BJ (cell line): Measurements from ENCODE around the gene KRTAP12-1. TPM values are rescaled to one million over a fixed set of nuclear protein-coding genes. Genes with fewer than 3 reads are reported as not detected.
"Not testable (repeated sequence)": the region's sequence is repeated elsewhere in the genome, so short reads cannot be mapped to it uniquely, and the experiment has no call there.

Source experiments
- CTCF ChIA-PET: fragments of 350-600 bp; formaldehyde crosslinking; extraction: SDS; loops from one replicate; lab custom pipeline; 2021; ENCODE audit warnings: antibody characterized with exemption, inconsistent platforms; lab: Yijun Ruan, JAX
- POLR2A ChIA-PET: fragments of 300-600 bp; sonication (Branson Sonifier 250); formaldehyde crosslinking; extraction: SDS; loops from one replicate; lab custom pipeline; 2021; ENCODE audit warnings: antibody characterized with exemption; lab: Charles Lee
- DNase-seq: peaks from one replicate; pipeline ENCODE4 v3.0.0-alpha.2; 2011; ENCODE audit warnings: low read depth
- H3K27me3 ChIP-seq: 2 replicates; pipeline ENCODE4 v1.6.0; 2011; ENCODE audit warnings: low read length; ENCODE audit not compliant: control insufficient read depth, insufficient read depth
- H3K36me3 ChIP-seq: 2 replicates; pipeline ENCODE4 v1.5.1; 2011; ENCODE audit warnings: low read length; ENCODE audit not compliant: control insufficient read depth, insufficient read depth
- H3K4me3 ChIP-seq: 2 replicates; pipeline ENCODE4 v1.5.1; 2011; ENCODE audit warnings: low read depth, mild to moderate bottlenecking, control low read depth, low read length
- polyA plus RNA-seq: library from polyadenylated mRNA; depleted of rRNA; stranded (reverse); fragments of >200 nt; gene quantifications from 2 replicates; pipeline ENCODE4 v1.2.3, GENCODE V29; 2011
- TF ChIP-seq, protein P1 (sequence below): IDR thresholded peaks from 2 replicates; pipeline ENCODE4 v1.5.1; 2011; ENCODE audit warnings: low read depth, mild to moderate bottlenecking, control low read depth, inconsistent platforms, low read length, moderate library complexity; ENCODE audit not compliant: insufficient read depth

Gene KRTAP12-1
- polyA plus RNA-seq, 1 experiment: not detected

DNA sequence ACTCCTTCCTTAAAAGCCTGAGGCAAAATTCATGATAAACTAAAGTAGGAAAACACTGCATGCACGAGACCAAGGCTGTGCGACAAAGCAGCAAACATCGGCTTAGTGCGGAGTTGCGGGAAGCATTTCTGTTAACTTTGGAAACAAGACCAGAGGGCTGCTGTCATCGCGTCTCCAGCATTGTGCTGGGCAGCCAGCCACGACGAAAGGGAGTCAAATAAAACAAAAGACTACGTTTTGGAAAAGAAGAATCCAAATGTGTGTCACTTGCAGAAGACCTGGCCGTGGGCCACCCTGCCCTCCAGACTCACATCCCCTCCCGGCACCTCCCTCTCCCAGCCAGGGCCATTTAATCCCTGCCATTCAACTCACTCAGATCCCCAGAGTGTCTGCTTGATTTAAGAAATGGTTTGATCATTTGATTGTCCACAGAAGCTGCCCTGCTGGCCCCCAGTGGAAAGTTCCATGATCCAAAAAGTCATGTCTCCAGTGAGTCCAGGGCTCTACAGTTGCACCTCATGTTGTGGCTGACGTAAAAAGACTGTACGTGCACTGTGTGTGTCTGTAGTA lies 38.1 kb downstream of the KRTAP12-1 start:
- TF ChIP-seq, protein P1, sequence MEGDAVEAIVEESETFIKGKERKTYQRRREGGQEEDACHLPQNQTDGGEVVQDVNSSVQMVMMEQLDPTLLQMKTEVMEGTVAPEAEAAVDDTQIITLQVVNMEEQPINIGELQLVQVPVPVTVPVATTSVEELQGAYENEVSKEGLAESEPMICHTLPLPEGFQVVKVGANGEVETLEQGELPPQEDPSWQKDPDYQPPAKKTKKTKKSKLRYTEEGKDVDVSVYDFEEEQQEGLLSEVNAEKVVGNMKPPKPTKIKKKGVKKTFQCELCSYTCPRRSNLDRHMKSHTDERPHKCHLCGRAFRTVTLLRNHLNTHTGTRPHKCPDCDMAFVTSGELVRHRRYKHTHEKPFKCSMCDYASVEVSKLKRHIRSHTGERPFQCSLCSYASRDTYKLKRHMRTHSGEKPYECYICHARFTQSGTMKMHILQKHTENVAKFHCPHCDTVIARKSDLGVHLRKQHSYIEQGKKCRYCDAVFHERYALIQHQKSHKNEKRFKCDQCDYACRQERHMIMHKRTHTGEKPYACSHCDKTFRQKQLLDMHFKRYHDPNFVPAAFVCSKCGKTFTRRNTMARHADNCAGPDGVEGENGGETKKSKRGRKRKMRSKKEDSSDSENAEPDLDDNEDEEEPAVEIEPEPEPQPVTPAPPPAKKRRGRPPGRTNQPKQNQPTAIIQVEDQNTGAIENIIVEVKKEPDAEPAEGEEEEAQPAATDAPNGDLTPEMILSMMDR: no peak
- DNase-seq: no peak
- ChIA-PET CTCF (no interaction called here), POLR2A (no interaction called here)
- H3K4me3 ChIP-seq: no peak overlapping the region
- H3K27me3 ChIP-seq: no peaks in the 10 kb centered on the region
- H3K36me3 ChIP-seq: no peaks in the 10 kb centered on the region

DNA sequence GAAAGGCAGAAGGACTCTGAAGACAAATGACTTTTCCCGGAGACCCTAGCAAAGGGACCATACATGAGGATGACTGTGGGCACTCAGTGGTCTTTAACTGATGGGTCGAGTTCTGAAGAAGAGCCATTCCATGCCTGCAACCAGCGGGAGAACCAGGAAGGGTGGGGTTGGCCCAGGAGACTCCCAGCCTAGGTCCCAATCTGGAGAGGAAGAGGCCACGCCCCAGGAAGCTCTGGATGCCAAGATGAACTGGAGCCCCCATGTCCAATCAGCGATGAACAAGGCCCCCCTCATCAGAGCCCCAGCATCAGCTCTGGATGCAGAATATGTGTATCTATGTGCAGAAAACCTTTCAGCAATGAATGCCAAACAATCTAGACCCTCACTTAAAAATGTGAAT lies 41.2 kb downstream of the KRTAP12-1 start:
- no peak for DNase-seq
- Histone ChIP-seq H3K4me3 (no peak overlapping the region), H3K27me3 (no peaks in the 10 kb centered on the region), H3K36me3 (no peaks in the 10 kb centered on the region)
- TF ChIP-seq, protein P1: no peak
- ChIA-PET CTCF (no interaction called here), POLR2A (no interaction called here)

DNA sequence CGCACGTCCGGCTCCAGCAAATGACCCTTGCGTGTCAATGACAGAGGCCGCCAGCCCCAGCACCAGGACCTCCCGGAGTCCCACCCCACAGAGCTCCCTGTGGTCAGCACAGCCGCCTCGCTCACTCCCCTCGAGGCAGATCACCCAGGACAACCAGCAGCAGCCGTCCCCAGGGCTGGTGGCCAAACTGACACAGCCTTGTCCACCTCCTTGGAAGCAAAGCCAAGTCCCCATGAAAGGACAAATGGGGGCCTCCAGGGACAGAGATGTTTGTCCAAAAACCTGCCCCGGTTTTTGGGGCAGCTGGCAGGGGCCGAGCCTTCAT lies 42.7 kb downstream of the KRTAP12-1 start:
- ChIA-PET POLR2A (no interaction called here), CTCF (no interaction called here)
- H3K36me3 ChIP-seq: no peaks in the 10 kb centered on the region

DNA sequence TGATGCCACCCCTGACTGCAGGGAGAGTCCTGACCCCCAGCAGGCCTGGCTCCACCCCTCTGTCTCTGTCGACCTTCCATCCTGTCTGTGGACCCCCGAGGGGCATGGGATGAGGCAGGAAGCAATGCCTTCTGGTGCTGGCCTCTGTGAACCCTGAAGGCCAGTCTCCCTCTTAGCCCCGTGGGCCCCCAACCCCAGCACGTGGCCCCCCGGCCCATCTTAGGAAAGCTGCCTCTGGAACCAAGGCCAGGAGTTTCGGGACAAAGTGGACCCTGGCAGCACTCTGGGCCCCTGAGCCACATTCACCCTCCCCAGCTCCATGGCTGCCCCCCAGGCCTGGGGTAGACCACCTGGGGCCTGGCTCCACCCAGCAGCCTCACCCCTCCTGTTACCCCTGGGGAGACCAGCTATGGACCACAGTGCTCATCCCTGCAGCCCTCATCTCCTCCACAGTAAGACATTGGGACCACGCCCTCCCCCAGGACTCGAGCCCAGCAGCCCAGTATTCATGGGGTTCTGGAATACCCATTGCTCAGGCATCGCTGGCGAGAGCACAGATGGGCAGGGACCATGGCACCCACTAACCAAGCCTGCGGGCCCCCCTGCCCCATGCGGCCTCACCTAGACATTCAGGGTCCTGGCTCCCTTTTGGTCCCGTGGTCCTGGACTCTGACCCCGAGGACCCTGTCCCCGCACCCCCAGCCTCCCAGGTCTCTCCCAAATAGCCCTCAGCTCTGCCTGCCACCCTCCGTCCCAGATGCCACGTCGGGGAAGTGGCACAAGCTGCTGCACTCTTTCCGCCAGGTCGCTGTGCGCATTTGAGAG lies 43.2 kb downstream of the KRTAP12-1 start:
- H3K27me3 ChIP-seq, POLR2A ChIA-PET, CTCF ChIA-PET, H3K4me3 ChIP-seq, H3K36me3 ChIP-seq, DNase-seq: not testable (repeated sequence)

More for the DNA sequence above, 42.7 kb downstream of the KRTAP12-1 start:
- no peak for DNase-seq
- no peak overlapping the region for H3K4me3 ChIP-seq
- no peaks in the 10 kb centered on the region for H3K27me3 ChIP-seq
- TF ChIP-seq, protein P1: no peak

DNA sequence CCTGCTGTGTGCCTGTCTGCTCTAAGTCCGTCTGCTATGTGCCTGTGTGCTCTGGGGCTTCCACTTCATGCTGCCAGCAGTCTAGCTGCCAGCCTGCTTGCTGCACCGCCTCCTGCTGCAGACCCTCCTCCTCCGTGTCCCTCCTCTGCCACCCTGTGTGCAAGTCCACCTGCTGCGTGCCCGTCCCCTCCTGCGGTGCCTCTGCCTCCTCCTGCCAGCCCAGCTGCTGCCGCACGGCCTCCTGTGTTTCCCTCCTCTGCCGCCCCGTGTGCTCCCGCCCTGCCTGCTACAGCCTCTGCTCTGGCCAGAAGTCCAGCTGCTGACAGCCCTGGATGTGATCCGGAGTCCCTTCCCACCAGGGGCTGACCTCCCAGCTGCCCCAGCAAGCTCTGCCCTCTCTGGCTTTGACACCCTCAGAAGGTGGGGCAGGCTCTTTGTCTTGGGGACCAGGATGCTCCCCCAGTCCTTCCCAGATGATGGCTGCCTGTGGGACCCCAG lies 44.1 kb downstream of the KRTAP12-1 start:
- H3K4me3 ChIP-seq, H3K27me3 ChIP-seq, DNase-seq, H3K36me3 ChIP-seq, POLR2A ChIA-PET, CTCF ChIA-PET: not testable (repeated sequence)

DNA sequence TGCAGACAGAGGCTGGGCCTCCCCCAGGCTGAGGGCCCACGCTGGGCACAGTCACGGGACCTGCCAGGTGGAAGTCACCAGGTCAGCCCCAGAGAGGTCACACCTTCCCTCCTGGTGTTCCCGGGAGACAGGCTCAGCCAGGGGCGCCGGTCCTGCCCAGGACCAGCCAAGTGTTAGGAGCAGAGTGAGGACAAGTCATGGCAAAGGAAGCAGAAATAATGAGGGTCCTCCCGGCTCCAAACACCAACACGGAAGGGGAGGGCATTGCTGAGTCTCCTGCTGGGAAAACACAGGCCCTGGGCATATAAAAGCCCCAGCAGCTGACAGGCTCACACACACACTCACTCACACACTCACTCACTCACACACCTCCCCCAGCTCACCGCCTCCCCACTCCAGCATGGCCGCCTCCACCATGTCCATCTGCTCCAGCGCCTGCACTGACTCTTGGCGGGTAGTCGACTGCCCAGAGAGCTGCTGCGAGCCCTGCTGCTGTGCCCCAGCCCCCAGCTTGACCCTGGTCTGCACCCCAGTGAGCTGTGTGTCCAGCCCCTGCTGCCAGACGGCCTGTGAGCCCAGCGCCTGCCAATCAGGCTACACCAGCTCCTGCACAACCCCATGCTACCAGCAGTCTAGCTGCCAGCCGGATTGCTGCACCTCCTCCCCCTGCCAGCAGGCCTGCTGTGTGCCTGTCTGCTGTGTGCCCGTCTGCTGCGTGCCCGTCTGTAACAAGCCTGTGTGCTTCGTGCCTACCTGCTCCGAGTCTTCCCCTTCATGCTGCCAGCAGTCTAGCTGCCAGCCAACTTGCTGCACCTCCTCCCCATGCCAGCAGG lies 44.7 kb downstream of the KRTAP12-1 start, which contains the start of gene KRTAP10-10:
Gene KRTAP10-10 (plus strand): TSS at position 339 of the 833 bp plus-strand sequence. CDS start 62 bp downstream, at position 401.
- ChIA-PET POLR2A (no interaction called here), CTCF (no interaction called here)
- Histone ChIP-seq H3K27me3 (no peaks in the 10 kb centered on the region), H3K4me3 (no peak within 1 kb of the TSS), H3K36me3 (no peaks in the 10 kb centered on the region)
- no peak for DNase-seq
- TF ChIP-seq, protein P1: no peak
